ENCODE data around the gene PTPRD. TPM values are rescaled to one million over a fixed set of nuclear protein-coding genes. Genes with fewer than 3 reads are reported as not detected.

Gene PTPRD
- total and polyA plus RNA-seq, 9 of the 15 experiments (the other 6 are each of a cell fraction or from before 2014, with no cell fraction given), result 0.11 TPM; not detected in 8

DNA sequence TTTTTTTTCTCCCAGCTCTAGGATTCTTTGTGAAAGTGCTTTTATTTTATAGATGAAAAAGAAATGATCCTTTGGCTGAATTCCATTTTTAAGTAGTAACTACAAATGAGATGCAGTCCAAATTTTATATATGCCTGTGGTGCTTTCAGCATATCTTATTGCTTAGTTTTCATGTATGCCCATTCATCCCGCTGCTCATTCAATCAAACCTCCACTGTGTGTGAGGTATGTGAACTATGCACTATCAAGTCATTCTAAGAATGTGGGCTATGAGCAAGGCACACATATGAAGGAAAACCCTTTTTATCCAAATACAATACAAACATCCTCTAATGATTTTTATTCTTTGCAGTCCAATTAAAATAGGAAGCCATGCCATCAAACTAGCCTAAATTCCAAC lies 1744.2 kb downstream of the PTPRD start:
- Histone ChIP-seq H3K79me2 (ENCODE audit: control insufficient read depth, insufficient read depth, low read length) (no peaks in the 10 kb centered on the region), H4K20me1 (replicated peaks; ENCODE audit: control insufficient read depth, insufficient read depth, low read length) (no peaks in the 10 kb centered on the region), H3K9me1 (ENCODE audit: control insufficient read depth, insufficient read depth, low read length) (no peaks in the 10 kb centered on the region), H3K9me3 (replicated peaks; ENCODE audit: control insufficient read depth, insufficient read depth, low read depth, low read length) (no peaks in the 10 kb centered on the region), H3K27ac (ENCODE audit: extremely low read depth, low read depth, low read length) (no peak overlapping the region), H3K27me3 (ENCODE audit: control insufficient read depth in 2 of 2, insufficient read depth in 2 of 2, low read length in 2 of 2) (no peaks in the 10 kb centered on the region), H3K9ac (ENCODE audit: insufficient read depth in 1 of 2, low read depth in 2 of 2, low read length in 2 of 2) (no peak overlapping the region), H3K4me3 (no peak overlapping the region), H3K4me1 (replicated peaks in 1 of 2; ENCODE audit: control insufficient read depth in 2 of 2, insufficient read depth in 2 of 2, low read length in 2 of 2) (no peaks in the 10 kb centered on the region), H2AFZ (ENCODE audit: low read depth, low read length) (no peak overlapping the region), H3K4me2 (ENCODE audit: insufficient read depth, low read length) (no peak overlapping the region), H3K36me3 (ENCODE audit: control insufficient read depth, insufficient read depth, low read length) (no peaks in the 10 kb centered on the region)
- BruUV-seq (replicated peaks), result no TSS peak
- no peak for FAIRE-seq
- ChIA-PET POLR2A (no interaction called here), CTCF (ENCODE audit: low intra/inter-chr PET ratio) (no interaction called here)
- ATAC-seq, result no peak
- no peak for DNase-seq (ENCODE audit: extremely low read depth in 1 of 4, low spot score in 3 of 4)
- in situ Hi-C loops (cut with MboI) (no loop called here), intact Hi-C loops (cut with micrococcal nuclease) (no loop called here)
- 10% methylated on average over 1 of the region's 1 CpG for WGBS (ENCODE audit: insufficient coverage, low coverage, missing lambda C conversion rate)
- TF ChIP-seq SMAD4 (CRISPR knock-in tag; conservative IDR thresholded peaks at IDR 0.05), result no peak
- TF ChIP-seq AFF1 (IDR thresholded peaks at IDR 0.05; ENCODE audit: low read depth in 1 of 2, partially characterized antibody in 2 of 2), result no peak
- no peak for TF ChIP-seq MYC (IDR thresholded peaks at IDR 0.05; ENCODE audit: low read depth, low read length)
- no peak for TF ChIP-seq MYC (CRISPR knock-in tag; IDR thresholded peaks at IDR 0.05; ENCODE audit: borderline replicate concordance, low read depth)
- no peak for TF ChIP-seq ZSCAN32 (CRISPR knock-in tag; IDR thresholded peaks at IDR 0.05)
- no peak for TF ChIP-seq POU5F1 (IDR thresholded peaks at IDR 0.05; ENCODE audit: borderline replicate concordance, low read depth, low read length, partially characterized antibody)
- TF ChIP-seq TBL1XR1 (IDR thresholded peaks at IDR 0.05; ENCODE audit: low read length in 2 of 2), result no peak
- no peak for TF ChIP-seq E4F1 (CRISPR knock-in tag; IDR thresholded peaks at IDR 0.05; ENCODE audit: borderline replicate concordance)
- TF ChIP-seq SNIP1 (IDR thresholded peaks at IDR 0.05; ENCODE audit: low read depth), result no peak
- no peak for TF ChIP-seq KAT2B (IDR thresholded peaks at IDR 0.05; ENCODE audit: low read depth, low read length)
- no peak for TF ChIP-seq CEBPG (CRISPR knock-in tag; IDR thresholded peaks at IDR 0.05)
- no peak for TF ChIP-seq CEBPG (tag; conservative IDR thresholded peaks at IDR 0.05 in 1 of 2, IDR thresholded peaks at IDR 0.05 in 1 of 2)
- no peak for TF ChIP-seq SMARCA4 (IDR thresholded peaks at IDR 0.05)
- TF ChIP-seq KLF10 (CRISPR knock-in tag; IDR thresholded peaks at IDR 0.05), result no peak
- no peak for TF ChIP-seq ZNF324 (CRISPR knock-in tag; IDR thresholded peaks at IDR 0.05)
- no peak for TF ChIP-seq RBM34 (IDR thresholded peaks at IDR 0.05; ENCODE audit: borderline replicate concordance, insufficient read depth, low read length)
- TF ChIP-seq VEZF1 (CRISPR knock-in tag; IDR thresholded peaks at IDR 0.05), result no peak
